Measurements from ENCODE around the gene SLC43A2. TPM values are rescaled to one million over a fixed set of nuclear protein-coding genes. Genes with fewer than 3 reads are reported as not detected.
A peak's percentile ranks its signal among the peaks of the same experiment; 100 is the strongest.

SLC43A2 gene
- total and polyA plus RNA-seq, 2 of the 13 experiments (the other 11 are each of a cell fraction or from before 2014, with no cell fraction given) = 7.3 to 20.0 TPM

DNA sequence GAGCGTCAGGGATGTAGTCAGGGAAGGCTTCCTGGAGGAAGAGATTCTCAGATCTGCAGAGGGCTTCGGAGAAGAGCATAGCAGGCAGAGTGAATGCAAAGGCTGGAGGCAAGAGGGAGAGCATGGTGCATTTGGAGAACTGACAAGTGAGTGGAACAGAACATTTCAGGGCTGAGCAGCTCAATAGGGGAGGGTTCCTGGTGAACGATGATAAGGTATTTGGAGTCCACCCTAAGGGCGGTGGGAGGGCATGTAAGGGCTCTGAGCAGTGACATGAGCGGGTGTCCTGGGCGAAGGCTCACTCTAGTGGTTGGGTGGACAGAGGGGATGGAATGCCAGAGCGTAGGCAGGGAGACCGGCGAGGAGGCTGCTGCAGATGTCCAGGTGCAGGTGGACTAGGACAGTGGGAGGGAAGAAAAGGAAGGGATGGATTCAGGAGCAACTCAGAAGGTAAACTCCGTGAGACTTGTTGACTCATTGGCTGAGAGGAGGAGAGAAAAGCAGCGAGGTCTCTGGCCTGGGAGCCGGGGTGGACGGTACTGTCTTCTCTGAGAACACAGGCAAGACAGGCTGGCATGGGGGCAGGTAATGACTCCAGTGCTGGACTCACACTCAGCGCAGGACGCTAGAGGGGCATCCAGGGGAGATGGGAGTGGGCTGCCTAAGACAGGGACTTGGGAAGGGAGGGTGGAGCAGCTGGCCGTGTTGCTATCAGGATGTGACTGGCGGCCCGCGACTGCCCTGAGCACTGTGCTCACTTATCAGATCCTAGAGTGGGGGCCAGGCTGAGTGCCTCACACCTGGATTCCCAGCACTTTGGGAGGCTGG, 64.6 kb downstream of the SLC43A2 start:
- FAIRE-seq = peak; percentile 42
- TF ChIP-seq ZBTB8A (CRISPR knock-in tag; IDR thresholded peaks at IDR 0.05; ENCODE audit: borderline replicate concordance, low read depth) (no peak), ZNF101 (CRISPR knock-in tag; IDR thresholded peaks at IDR 0.05; ENCODE audit: borderline replicate concordance, low read depth) (no peak), SALL1 (CRISPR knock-in tag; IDR thresholded peaks at IDR 0.05) (no peak), ZNF3 (CRISPR knock-in tag; IDR thresholded peaks at IDR 0.05) (no peak), MAFG (CRISPR knock-in tag; IDR thresholded peaks at IDR 0.05) (no peak), NR1H2 (CRISPR knock-in tag; IDR thresholded peaks at IDR 0.05; ENCODE audit: borderline replicate concordance, low read depth) (no peak), ZNF589 (CRISPR knock-in tag; conservative IDR thresholded peaks at IDR 0.05) (no peak), ZMYM3 (CRISPR knock-in tag; IDR thresholded peaks at IDR 0.05) (peak; percentile 54; the same call in 1 of the 2 replicates), RELA (CRISPR knock-in tag; IDR thresholded peaks at IDR 0.05) (no peak), ZNF382 (CRISPR knock-in tag; IDR thresholded peaks at IDR 0.05; ENCODE audit: borderline replicate concordance) (no peak), ZNF331 (CRISPR knock-in tag; IDR thresholded peaks at IDR 0.05) (no peak), EZH2 (conservative IDR thresholded peaks at IDR 0.05; ENCODE audit: low read depth, low read length) (no peak), ZNF776 (CRISPR knock-in tag; IDR thresholded peaks at IDR 0.05) (no peak), FIP1L1 (IDR thresholded peaks at IDR 0.05; ENCODE audit: borderline replicate concordance, insufficient read depth, low read depth, low read length) (no peak), POGZ (CRISPR knock-in tag; IDR thresholded peaks at IDR 0.05) (0 out of 2 replicates have a peak, but pooled peaks have one; percentile 24), HNF4G (IDR thresholded peaks at IDR 0.05; ENCODE audit: borderline replicate concordance, low read depth, low read length) (no peak), HNF4G (CRISPR knock-in tag; IDR thresholded peaks at IDR 0.05; ENCODE audit: borderline replicate concordance, low read depth) (no peak), KLF9 (CRISPR knock-in tag; IDR thresholded peaks at IDR 0.05; ENCODE audit: low read depth) (no peak), SAFB2 (CRISPR knock-in tag; IDR thresholded peaks at IDR 0.05; ENCODE audit: borderline replicate concordance, low read depth) (0 out of 2 replicates have a peak, but pooled peaks have one; percentile 54), ZNF773 (CRISPR knock-in tag; IDR thresholded peaks at IDR 0.05; ENCODE audit: borderline replicate concordance) (no peak)
- TF ChIP-seq, protein P1, sequence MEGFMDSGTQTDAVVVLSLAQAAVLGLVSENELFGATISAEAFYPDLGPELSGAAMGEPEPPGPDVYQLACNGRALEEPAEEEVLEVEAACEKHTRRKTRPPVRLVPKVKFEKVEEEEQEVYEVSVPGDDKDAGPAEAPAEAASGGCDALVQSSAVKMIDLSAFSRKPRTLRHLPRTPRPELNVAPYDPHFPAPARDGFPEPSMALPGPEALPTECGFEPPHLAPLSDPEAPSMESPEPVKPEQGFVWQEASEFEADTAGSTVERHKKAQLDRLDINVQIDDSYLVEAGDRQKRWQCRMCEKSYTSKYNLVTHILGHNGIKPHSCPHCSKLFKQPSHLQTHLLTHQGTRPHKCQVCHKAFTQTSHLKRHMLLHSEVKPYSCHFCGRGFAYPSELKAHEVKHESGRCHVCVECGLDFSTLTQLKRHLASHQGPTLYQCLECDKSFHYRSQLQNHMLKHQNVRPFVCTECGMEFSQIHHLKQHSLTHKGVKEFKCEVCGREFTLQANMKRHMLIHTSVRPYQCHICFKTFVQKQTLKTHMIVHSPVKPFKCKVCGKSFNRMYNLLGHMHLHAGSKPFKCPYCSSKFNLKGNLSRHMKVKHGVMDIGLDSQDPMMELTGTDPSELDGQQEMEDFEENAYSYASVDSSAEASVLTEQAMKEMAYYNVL (CRISPR knock-in tag; IDR thresholded peaks at IDR 0.05; ENCODE audit: borderline replicate concordance) = peak; percentile 48
- TF ChIP-seq, protein P2, sequence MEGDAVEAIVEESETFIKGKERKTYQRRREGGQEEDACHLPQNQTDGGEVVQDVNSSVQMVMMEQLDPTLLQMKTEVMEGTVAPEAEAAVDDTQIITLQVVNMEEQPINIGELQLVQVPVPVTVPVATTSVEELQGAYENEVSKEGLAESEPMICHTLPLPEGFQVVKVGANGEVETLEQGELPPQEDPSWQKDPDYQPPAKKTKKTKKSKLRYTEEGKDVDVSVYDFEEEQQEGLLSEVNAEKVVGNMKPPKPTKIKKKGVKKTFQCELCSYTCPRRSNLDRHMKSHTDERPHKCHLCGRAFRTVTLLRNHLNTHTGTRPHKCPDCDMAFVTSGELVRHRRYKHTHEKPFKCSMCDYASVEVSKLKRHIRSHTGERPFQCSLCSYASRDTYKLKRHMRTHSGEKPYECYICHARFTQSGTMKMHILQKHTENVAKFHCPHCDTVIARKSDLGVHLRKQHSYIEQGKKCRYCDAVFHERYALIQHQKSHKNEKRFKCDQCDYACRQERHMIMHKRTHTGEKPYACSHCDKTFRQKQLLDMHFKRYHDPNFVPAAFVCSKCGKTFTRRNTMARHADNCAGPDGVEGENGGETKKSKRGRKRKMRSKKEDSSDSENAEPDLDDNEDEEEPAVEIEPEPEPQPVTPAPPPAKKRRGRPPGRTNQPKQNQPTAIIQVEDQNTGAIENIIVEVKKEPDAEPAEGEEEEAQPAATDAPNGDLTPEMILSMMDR (CRISPR knock-in tag; IDR thresholded peaks at IDR 0.05) = peak; percentile 53

More for the DNA sequence above, 64.6 kb downstream of the SLC43A2 start:
- POLR2A ChIA-PET = no interaction called here
- Histone ChIP-seq H3K79me2 (ENCODE audit: insufficient read depth, low read length) (peaks cover 28% of the 10 kb centered on the region), H3K4me3 (replicated peaks in 1 of 3; ENCODE audit: insufficient read depth in 1 of 3, low read depth in 2 of 3, low read length in 3 of 3) (peak overlapping the region in 2 of 3 experiments; percentile 27 to 63; a peak in 4 of 6 replicates), H4K20me1 (ENCODE audit: insufficient read depth, low read length) (peaks cover 6% of the 10 kb centered on the region; the same call in 1 of the 2 replicates), H3K27me3 (ENCODE audit: control insufficient read depth in 1 of 2, insufficient read depth in 2 of 2, low read length in 2 of 2) (0 out of 5 replicates have a peak, but pooled peaks cover 0 to 9% of the 10 kb centered on the region in 2 experiments), H2AFZ (ENCODE audit: low read length) (peak overlapping the region; percentile 70), H3K27ac (ENCODE audit: extremely low read length, insufficient read depth, low read length) (no peak overlapping the region), H3K9me3 (ENCODE audit: low read length) (no peaks in the 10 kb centered on the region), H3K4me2 (ENCODE audit: low read depth, low read length) (peak overlapping the region; percentile 93), H3K4me1 (ENCODE audit: insufficient read depth, low read length) (peaks cover 54% of the 10 kb centered on the region), H3K36me3 (replicated peaks in 1 of 2; ENCODE audit: control insufficient read depth in 1 of 2, insufficient read depth in 2 of 2, low read length in 2 of 2) (no peaks in the 10 kb centered on the region), H3K9ac (ENCODE audit: insufficient read depth, low read depth, low read length) (no peak overlapping the region)
- in situ Hi-C loops (cut with HindIII; ENCODE audit: extremely low pct_ligation_motif_present, low pct_unique_long_range_greater_than_20kb) (no loop called here), intact Hi-C loops (cut with micrococcal nuclease; ENCODE audit: unreplicated experiment) (loop anchor here (5.0 kb wide), 1 partner anchor 47 kb away; the partner anchor contains the start of gene INPP5K)
- 1% methylated on average over 19 of the region's 19 CpGs for WGBS (ENCODE audit: low lambda C conversion rate)
- peak; percentile 62 for ATAC-seq
- DNase-seq (ENCODE audit: low spot score) = no peak
- CTCF ChIA-PET (ENCODE audit: low intra/inter-chr PET ratio, low total read pairs) = no interaction called here
- no TSS peak for BruUV-seq (replicated peaks)

All from HepG2 (cell line).